Fibroblast of the aortic adventitia (primary cell): ENCODE measurements around the gene NEO1. TPM values are rescaled to one million over a fixed set of nuclear protein-coding genes. Genes with fewer than 3 reads are reported as not detected.

Source experiments
- DNase-seq: peaks from one replicate; pipeline ENCODE4 v3.0.0-alpha.2; 2010; ENCODE audit warnings: low read depth
- H3K4me3 ChIP-seq: 2 replicates; pipeline ENCODE4 v1.5.1; 2011; ENCODE audit warnings: low read depth, mild to moderate bottlenecking, control low read depth, low read length, moderate library complexity
- CTCF ChIP-seq: IDR thresholded peaks from 2 replicates; pipeline ENCODE4 v1.5.1; 2011; ENCODE audit warnings: mild to moderate bottlenecking, low read length, control low read depth, inconsistent platforms; ENCODE audit not compliant: insufficient read depth
- total RNA-seq: library from RNA; depleted of rRNA; stranded (reverse); fragments of >200 nt; gene quantifications from 2 replicates; pipeline ENCODE4 v1.2.3, GENCODE V29; 2012; ENCODE audit warnings: low replicate concordance

NEO1 gene
- total RNA-seq, 1 donor: 26.2 TPM

DNA sequence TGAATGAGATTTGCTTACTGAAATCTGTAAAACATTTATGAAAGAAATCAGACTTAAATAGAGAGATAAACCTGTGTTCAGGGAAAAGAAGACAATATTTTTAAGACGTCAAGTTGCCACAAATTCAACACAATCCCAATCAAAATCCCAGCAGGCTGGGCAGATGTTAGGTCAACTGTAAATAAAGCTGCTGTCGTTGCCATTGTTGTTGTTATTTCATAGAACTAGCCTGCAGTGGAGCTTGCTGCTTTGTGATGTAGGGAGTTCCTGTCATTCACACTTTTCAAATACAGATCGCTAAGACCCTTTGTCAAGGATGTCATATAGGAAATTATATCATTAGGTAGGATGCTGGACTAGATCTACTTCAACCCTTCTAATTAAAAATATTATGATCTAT lies 123.1 kb downstream of the NEO1 start:
- no peak for TF ChIP-seq CTCF
- DNase-seq: no peak

GRCh38 chr15:73176598-73176997 lies 124.3 kb downstream of the NEO1 start:
- TF ChIP-seq CTCF: no peak
- H3K4me3 ChIP-seq: no peak overlapping the region
- no peak for DNase-seq

More for the DNA sequence above, 123.1 kb downstream of the NEO1 start:
- H3K4me3 ChIP-seq: no peak overlapping the region

DNA sequence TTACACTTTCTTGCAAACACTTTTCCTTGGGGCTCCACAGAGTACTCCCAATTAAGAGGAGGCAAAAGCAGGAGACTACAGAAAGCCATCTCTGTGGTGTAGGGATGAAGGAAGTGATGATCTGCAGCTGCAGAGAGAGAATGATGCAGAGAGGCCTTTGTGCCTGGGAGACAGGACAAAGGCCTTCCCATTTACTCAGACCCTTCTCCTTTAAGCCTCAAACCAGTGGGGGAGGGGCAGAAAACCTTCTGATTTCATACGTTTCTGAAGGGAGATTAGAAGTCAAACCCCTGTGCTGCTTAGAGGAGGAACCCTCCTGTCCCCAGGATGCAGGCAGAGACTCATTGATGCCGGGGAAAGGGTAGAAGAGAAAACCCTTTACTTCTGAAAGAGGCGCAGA lies 130.8 kb downstream of the NEO1 start:
- no peak for DNase-seq
- TF ChIP-seq CTCF: no peak
- no peak overlapping the region for H3K4me3 ChIP-seq

DNA sequence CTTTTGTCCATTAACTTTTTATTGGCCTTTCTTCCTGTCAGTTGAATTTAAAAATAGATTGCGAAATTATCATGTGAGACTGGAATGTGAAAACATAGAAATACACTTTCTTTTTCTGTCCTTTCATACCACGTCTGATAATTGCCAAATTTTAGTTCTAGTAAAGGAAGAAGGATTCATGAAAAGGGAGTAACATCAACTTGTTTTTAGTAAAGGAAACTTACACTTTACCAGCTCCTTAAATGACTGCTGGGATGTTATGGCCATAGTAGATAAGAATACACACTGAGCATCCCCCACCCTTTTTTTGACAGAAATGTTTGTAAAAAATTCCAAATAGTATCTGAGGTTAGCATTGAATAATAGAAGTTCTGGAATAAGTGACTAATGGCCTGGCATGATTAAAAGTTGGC lies 137.9 kb downstream of the NEO1 start:
- no peak for TF ChIP-seq CTCF
- no peak overlapping the region for H3K4me3 ChIP-seq
- DNase-seq: peak; percentile 75

GRCh38 chr15:73195166-73195565 lies 142.9 kb downstream of the NEO1 start:
- no peak for TF ChIP-seq CTCF
- H3K4me3 ChIP-seq: no peak overlapping the region
- DNase-seq: no peak

- no peak overlapping the region for H3K4me3 ChIP-seq
- TF ChIP-seq CTCF: no peak
- DNase-seq: peak; percentile 33
Measured at GRCh38 chr15:73196113-73196512, 143.8 kb downstream of the NEO1 start.

DNA sequence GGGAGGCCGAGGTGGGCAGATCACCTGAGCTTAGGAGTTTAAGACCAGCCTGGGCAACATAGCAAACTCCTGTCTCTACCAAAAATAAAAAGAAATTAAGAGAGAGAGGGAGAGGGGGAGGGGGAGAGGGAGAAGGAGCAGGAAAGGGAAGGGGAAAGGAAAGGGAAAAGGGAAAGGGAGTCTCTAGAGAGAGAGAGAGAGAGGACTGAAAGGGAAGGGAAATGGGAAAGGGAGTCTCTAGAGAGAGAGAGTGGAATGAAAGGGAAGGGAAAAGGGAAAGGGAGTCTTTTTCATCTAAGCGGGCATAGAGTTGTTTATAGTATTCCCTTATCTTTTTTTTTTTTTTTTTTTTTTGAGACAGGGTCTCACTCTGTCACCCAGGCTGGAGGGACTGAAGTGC lies 148.1 kb downstream of the NEO1 start:
- no peak for DNase-seq
- TF ChIP-seq CTCF: no peak
- H3K4me3 ChIP-seq: no peak overlapping the region
